HepG2 (cell line): Measurements from ENCODE around the gene PDE2A. TPM values are rescaled to one million over a fixed set of nuclear protein-coding genes. Genes with fewer than 3 reads are reported as not detected.

Source experiments
- EZH2 ChIP-seq: conservative IDR thresholded peaks from 2 replicates; pipeline ENCODE4 v1.6.1; 2012; ENCODE audit warnings: mild to moderate bottlenecking, low read depth, low read length, moderate library complexity
- FOXA1 ChIP-seq, 2 experiments: fragments of 450-650 bp in 1 of 2; sonication (generic) in 1 of 2; formaldehyde crosslinking in 1 of 2; IDR thresholded peaks; 2 replicates each; pipeline versions ENCODE4 v1.4.0 to v1.6.1; 2016 to 2020; ENCODE audit warnings: missing genetic modification reagents in 1 of 2
- KDM1A ChIP-seq: IDR thresholded peaks from 2 replicates; pipeline ENCODE4 v1.6.1; 2016; ENCODE audit warnings: missing compliant biosample characterization
- MED1 ChIP-seq: sonication (generic); formaldehyde crosslinking; IDR thresholded peaks from 2 replicates; pipeline ENCODE4 v1.4.0; 2020; ENCODE audit warnings: missing genetic modification reagents
- PAF1 ChIP-seq: IDR thresholded peaks from 2 replicates; pipeline ENCODE4 v1.6.1; 2016; ENCODE audit warnings: missing genetic modification reagents, missing compliant biosample characterization
- RXRB ChIP-seq: IDR thresholded peaks from 2 replicates; pipeline ENCODE4 v1.6.1; 2016; ENCODE audit warnings: borderline replicate concordance, missing genetic modification reagents, missing compliant biosample characterization
- SALL1 ChIP-seq: sonication (generic); formaldehyde crosslinking; IDR thresholded peaks from 2 replicates; pipeline ENCODE4 v1.8.0; 2022; ENCODE audit warnings: mild to moderate bottlenecking, missing genetic modification reagents
- ZFX ChIP-seq: sonication (generic); formaldehyde crosslinking; IDR thresholded peaks from 2 replicates; pipeline ENCODE4 v1.4.0; 2020; ENCODE audit warnings: mild to moderate bottlenecking, low read depth, missing genetic modification reagents, moderate library complexity
- ZNF124 ChIP-seq: sonication (generic); formaldehyde crosslinking; IDR thresholded peaks from 2 replicates; pipeline ENCODE4 v1.4.0; 2020; ENCODE audit warnings: missing genetic modification reagents
- ZNF260 ChIP-seq: sonication (generic); formaldehyde crosslinking; IDR thresholded peaks from 2 replicates; pipeline ENCODE4 v1.4.0; 2020; ENCODE audit warnings: missing genetic modification reagents, low read depth, mild to moderate bottlenecking, borderline replicate concordance
- ZNF292 ChIP-seq: sonication (generic); formaldehyde crosslinking; IDR thresholded peaks from 2 replicates; pipeline ENCODE4 v1.8.1; 2022; ENCODE audit warnings: mild to moderate bottlenecking, low read depth, missing genetic modification reagents, borderline replicate concordance
- ZNF326 ChIP-seq: sonication (generic); formaldehyde crosslinking; IDR thresholded peaks from 2 replicates; pipeline ENCODE4 v1.4.0; 2020; ENCODE audit warnings: missing genetic modification reagents, borderline replicate concordance
- ZNF589 ChIP-seq: sonication (generic); formaldehyde crosslinking; conservative IDR thresholded peaks from 2 replicates; pipeline ENCODE4 v1.8.0; 2022; ENCODE audit warnings: mild to moderate bottlenecking, moderate library complexity, missing genetic modification reagents
- ZNF792 ChIP-seq: IDR thresholded peaks from 2 replicates; pipeline ENCODE4 v1.6.1; 2016
- polyA plus RNA-seq, 8 experiments: library from polyadenylated mRNA; depleted of rRNA in 3 of 8; stranded (reverse) in 7 of 8; unstranded in 1 of 8; fragments of >200 nt; fragmentation: Illumina TruSeq in 4 of 8; extraction: Trizol in 4 of 8; gene quantifications; 2 replicates each; pipeline versions ENCODE4 v1.2.1 to v1.2.3, GENCODE V29; 2011 to 2016; ENCODE audit warnings: low read depth in 4 of 8, missing spikeins in 1 of 8, mixed read lengths in 1 of 8; ENCODE audit not compliant: insufficient read depth in 1 of 8
- total RNA-seq, 5 experiments: library from RNA; depleted of rRNA; stranded (reverse); fragments of >200 nt; fragmentation: Illumina TruSeq; extraction: Trizol; gene quantifications; 2 replicates each; pipeline ENCODE4 v1.2.3, GENCODE V29; 2016; ENCODE audit warnings: low read depth in 1 of 5
- TF ChIP-seq, protein P1 (sequence below): sonication (generic); formaldehyde crosslinking; IDR thresholded peaks from 2 replicates; pipeline ENCODE4 v1.5.0; 2020; ENCODE audit warnings: mild to moderate bottlenecking, missing genetic modification reagents, borderline replicate concordance
- TF ChIP-seq, protein P2 (sequence below): sonication (generic); formaldehyde crosslinking; IDR thresholded peaks from 2 replicates; pipeline ENCODE4 v1.5.1; 2020; ENCODE audit warnings: missing genetic modification reagents, mild to moderate bottlenecking, borderline replicate concordance
- TF ChIP-seq, protein P3 (sequence below): sonication (generic); IDR thresholded peaks from 2 replicates; pipeline ENCODE4 v1.6.1; 2016; ENCODE audit warnings: low read depth, borderline replicate concordance
- TF ChIP-seq, protein P4 (sequence below): sonication (generic); formaldehyde crosslinking; IDR thresholded peaks from 2 replicates; pipeline ENCODE4 v1.5.0; 2020; ENCODE audit warnings: mild to moderate bottlenecking, missing genetic modification reagents, moderate library complexity
- TF ChIP-seq, protein P5 (sequence below): sonication (generic); formaldehyde crosslinking; IDR thresholded peaks from 2 replicates; pipeline ENCODE4 v1.5.0; 2020; ENCODE audit warnings: mild to moderate bottlenecking, missing genetic modification reagents, borderline replicate concordance

The PDE2A gene
- total and polyA plus RNA-seq, 2 of the 13 experiments (the other 11 are each of a cell fraction or from before 2014, with no cell fraction given): 3.1 TPM; not detected in 1

DNA sequence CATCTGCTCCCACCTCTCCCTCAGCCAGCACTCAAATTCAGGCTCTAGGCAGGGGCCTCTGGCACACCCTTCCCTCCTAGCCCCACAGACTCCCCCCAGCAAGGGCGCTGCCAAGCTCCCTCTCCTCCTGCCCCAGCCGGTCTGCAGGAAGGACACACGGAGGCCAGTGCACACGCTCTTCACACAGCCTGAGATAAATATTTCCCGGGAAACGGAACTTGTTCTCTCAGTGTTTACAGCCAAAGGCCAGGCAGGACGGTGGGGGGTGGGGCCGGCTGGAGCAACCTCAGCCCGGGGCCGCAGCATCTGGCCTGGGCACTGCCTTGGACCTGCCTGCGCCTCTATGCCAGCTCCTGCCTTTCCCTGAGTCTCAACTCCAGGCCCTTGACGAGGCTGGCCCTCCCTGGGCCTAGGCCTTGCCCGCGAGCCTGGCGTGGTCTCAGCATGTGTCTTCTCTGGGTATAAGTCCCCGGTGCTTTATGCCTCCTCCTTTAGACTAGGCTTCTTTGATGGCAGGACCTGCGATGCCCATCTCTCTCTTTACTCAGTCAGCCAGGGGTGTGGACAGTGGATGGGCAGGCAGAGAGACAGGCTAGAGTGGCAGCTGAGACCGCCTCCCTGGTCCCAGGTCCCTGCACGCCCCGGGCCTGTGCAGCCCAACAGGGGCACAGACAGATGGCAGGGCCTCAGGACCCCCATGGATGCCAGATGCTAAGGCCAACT is 48.4 kb downstream of the PDE2A start (continued):
- TF ChIP-seq ZNF260 (no peak), ZNF124 (no peak), ZNF792 (CRISPR knock-in tag) (no peak), MED1 (peak; percentile 41; the same call in 1 of the 2 replicates), ZNF292 (CRISPR knock-in tag) (0 out of 2 replicates have a peak, but pooled peaks have one; percentile 45), PAF1 (CRISPR knock-in tag) (no peak), EZH2 (0 out of 2 replicates have a peak, but pooled peaks have one; percentile 37), SALL1 (CRISPR knock-in tag) (peak; percentile 73), ZNF589 (CRISPR knock-in tag) (no peak), RXRB (CRISPR knock-in tag) (peak; percentile 45; the same call in 1 of the 2 replicates), KDM1A (no peak), ZFX (CRISPR knock-in tag) (peak; percentile 73), ZNF326 (no peak), FOXA1 (IDR thresholded peaks at IDR 0.05) (no peak), FOXA1 (CRISPR knock-in tag; IDR thresholded peaks at IDR 0.05) (peak; percentile 49; the same call in 1 of the 2 replicates)
- TF ChIP-seq, protein P1, sequence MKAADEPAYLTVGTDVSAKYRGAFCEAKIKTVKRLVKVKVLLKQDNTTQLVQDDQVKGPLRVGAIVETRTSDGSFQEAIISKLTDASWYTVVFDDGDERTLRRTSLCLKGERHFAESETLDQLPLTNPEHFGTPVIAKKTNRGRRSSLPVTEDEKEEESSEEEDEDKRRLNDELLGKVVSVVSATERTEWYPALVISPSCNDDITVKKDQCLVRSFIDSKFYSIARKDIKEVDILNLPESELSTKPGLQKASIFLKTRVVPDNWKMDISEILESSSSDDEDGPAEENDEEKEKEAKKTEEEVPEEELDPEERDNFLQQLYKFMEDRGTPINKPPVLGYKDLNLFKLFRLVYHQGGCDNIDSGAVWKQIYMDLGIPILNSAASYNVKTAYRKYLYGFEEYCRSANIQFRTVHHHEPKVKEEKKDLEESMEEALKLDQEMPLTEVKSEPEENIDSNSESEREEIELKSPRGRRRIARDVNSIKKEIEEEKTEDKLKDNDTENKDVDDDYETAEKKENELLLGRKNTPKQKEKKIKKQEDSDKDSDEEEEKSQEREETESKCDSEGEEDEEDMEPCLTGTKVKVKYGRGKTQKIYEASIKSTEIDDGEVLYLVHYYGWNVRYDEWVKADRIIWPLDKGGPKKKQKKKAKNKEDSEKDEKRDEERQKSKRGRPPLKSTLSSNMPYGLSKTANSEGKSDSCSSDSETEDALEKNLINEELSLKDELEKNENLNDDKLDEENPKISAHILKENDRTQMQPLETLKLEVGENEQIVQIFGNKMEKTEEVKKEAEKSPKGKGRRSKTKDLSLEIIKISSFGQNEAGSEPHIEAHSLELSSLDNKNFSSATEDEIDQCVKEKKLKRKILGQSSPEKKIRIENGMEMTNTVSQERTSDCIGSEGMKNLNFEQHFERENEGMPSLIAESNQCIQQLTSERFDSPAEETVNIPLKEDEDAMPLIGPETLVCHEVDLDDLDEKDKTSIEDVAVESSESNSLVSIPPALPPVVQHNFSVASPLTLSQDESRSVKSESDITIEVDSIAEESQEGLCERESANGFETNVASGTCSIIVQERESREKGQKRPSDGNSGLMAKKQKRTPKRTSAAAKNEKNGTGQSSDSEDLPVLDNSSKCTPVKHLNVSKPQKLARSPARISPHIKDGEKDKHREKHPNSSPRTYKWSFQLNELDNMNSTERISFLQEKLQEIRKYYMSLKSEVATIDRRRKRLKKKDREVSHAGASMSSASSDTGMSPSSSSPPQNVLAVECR: no peak
- TF ChIP-seq, protein P2, sequence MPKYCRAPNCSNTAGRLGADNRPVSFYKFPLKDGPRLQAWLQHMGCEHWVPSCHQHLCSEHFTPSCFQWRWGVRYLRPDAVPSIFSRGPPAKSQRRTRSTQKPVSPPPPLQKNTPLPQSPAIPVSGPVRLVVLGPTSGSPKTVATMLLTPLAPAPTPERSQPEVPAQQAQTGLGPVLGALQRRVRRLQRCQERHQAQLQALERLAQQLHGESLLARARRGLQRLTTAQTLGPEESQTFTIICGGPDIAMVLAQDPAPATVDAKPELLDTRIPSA (CRISPR knock-in tag): no peak
- TF ChIP-seq, protein P3, sequence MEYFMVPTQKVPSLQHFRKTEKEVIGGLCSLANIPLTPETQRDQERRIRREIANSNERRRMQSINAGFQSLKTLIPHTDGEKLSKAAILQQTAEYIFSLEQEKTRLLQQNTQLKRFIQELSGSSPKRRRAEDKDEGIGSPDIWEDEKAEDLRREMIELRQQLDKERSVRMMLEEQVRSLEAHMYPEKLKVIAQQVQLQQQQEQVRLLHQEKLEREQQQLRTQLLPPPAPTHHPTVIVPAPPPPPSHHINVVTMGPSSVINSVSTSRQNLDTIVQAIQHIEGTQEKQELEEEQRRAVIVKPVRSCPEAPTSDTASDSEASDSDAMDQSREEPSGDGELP: peak; percentile 20; the same call in 1 of the 2 replicates
- TF ChIP-seq, protein P4, sequence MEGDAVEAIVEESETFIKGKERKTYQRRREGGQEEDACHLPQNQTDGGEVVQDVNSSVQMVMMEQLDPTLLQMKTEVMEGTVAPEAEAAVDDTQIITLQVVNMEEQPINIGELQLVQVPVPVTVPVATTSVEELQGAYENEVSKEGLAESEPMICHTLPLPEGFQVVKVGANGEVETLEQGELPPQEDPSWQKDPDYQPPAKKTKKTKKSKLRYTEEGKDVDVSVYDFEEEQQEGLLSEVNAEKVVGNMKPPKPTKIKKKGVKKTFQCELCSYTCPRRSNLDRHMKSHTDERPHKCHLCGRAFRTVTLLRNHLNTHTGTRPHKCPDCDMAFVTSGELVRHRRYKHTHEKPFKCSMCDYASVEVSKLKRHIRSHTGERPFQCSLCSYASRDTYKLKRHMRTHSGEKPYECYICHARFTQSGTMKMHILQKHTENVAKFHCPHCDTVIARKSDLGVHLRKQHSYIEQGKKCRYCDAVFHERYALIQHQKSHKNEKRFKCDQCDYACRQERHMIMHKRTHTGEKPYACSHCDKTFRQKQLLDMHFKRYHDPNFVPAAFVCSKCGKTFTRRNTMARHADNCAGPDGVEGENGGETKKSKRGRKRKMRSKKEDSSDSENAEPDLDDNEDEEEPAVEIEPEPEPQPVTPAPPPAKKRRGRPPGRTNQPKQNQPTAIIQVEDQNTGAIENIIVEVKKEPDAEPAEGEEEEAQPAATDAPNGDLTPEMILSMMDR: 0 out of 2 replicates have a peak, but pooled peaks have one; percentile 6
- TF ChIP-seq, protein P5, sequence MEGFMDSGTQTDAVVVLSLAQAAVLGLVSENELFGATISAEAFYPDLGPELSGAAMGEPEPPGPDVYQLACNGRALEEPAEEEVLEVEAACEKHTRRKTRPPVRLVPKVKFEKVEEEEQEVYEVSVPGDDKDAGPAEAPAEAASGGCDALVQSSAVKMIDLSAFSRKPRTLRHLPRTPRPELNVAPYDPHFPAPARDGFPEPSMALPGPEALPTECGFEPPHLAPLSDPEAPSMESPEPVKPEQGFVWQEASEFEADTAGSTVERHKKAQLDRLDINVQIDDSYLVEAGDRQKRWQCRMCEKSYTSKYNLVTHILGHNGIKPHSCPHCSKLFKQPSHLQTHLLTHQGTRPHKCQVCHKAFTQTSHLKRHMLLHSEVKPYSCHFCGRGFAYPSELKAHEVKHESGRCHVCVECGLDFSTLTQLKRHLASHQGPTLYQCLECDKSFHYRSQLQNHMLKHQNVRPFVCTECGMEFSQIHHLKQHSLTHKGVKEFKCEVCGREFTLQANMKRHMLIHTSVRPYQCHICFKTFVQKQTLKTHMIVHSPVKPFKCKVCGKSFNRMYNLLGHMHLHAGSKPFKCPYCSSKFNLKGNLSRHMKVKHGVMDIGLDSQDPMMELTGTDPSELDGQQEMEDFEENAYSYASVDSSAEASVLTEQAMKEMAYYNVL (CRISPR knock-in tag): peak; percentile 24; the same call in 1 of the 2 replicates
